ENCODE measurements around the gene ISG15.

GRCh38 chr1:1058921-1059493, 45.7 kb downstream of the ISG15 start:
- TF ChIP-seq POLR2A (IDR thresholded peaks at IDR 0.05) = no peak
- TF ChIP-seq CTCF (IDR thresholded peaks at IDR 0.05 in 8 of 11, conservative IDR thresholded peaks at IDR 0.05 in 3 of 11) = peak in 4 of 11 experiments; percentile 38 to 44 (median 41)
- TF ChIP-seq POLR2AphosphoS5 (IDR thresholded peaks at IDR 0.05) = no peak
